Measurements from ENCODE around the gene ZNF135.

Gene ZNF135

GRCh38 chr19:58021541-58022282, 37.4 kb upstream of the ZNF135 start:
- TF ChIP-seq TEAD4 (IDR thresholded peaks at IDR 0.05): no peak
- TF ChIP-seq RAD21 (IDR thresholded peaks at IDR 0.05; ENCODE audit: low read depth): peak; percentile 64

GRCh38 chr19:58022283-58022660, 36.8 kb upstream of the ZNF135 start:
- no peak for TF ChIP-seq YY1 (IDR thresholded peaks at IDR 0.05; ENCODE audit: low read depth)
- TF ChIP-seq REST (IDR thresholded peaks at IDR 0.05; ENCODE audit: low read depth): no peak
- TF ChIP-seq EGR1 (IDR thresholded peaks at IDR 0.05): no peak
- no peak for TF ChIP-seq TEAD4 (IDR thresholded peaks at IDR 0.05)
- TF ChIP-seq USF1 (IDR thresholded peaks at IDR 0.05): no peak
- TF ChIP-seq CREB1 (IDR thresholded peaks at IDR 0.05; ENCODE audit: low read depth): no peak
- no peak for TF ChIP-seq MAX (IDR thresholded peaks at IDR 0.05)
- no peak for TF ChIP-seq RAD21 (IDR thresholded peaks at IDR 0.05; ENCODE audit: low read depth)

- no peak for TF ChIP-seq FOXM1 (IDR thresholded peaks at IDR 0.05; ENCODE audit: borderline replicate concordance, low read depth)
- TF ChIP-seq NFIC (IDR thresholded peaks at IDR 0.05): no peak
- TF ChIP-seq TCF12 (IDR thresholded peaks at IDR 0.05; ENCODE audit: low read depth): no peak
- TF ChIP-seq YY1 (IDR thresholded peaks at IDR 0.05; ENCODE audit: low read depth): no peak
- no peak for TF ChIP-seq TAF1 (IDR thresholded peaks at IDR 0.05; ENCODE audit: low read depth)
- no peak for TF ChIP-seq RAD21 (IDR thresholded peaks at IDR 0.05; ENCODE audit: low read depth)
- TF ChIP-seq USF1 (IDR thresholded peaks at IDR 0.05): no peak
- no peak for TF ChIP-seq EGR1 (IDR thresholded peaks at IDR 0.05)
Observed at GRCh38 chr19:58024661-58025060, 34.4 kb upstream of the ZNF135 start.

GRCh38 chr19:58033741-58034476, 25.2 kb upstream of the ZNF135 start, which contains the start of gene ZSCAN1:
ZSCAN1 (plus strand) TSS chr19:58034025; CDS start chr19:58037837, 3,812 bp downstream.
- TF ChIP-seq REST (IDR thresholded peaks at IDR 0.05; ENCODE audit: low read depth): no peak
- no peak for TF ChIP-seq MAX (IDR thresholded peaks at IDR 0.05)
- no peak for TF ChIP-seq YY1 (IDR thresholded peaks at IDR 0.05; ENCODE audit: low read depth)

GRCh38 chr19:58034477-58034793, 24.6 kb upstream of the ZNF135 start:
- TF ChIP-seq CREB1 (IDR thresholded peaks at IDR 0.05; ENCODE audit: low read depth): no peak
- no peak for TF ChIP-seq TAF1 (IDR thresholded peaks at IDR 0.05; ENCODE audit: low read depth)
- no peak for TF ChIP-seq CEBPB (IDR thresholded peaks at IDR 0.05)
- TF ChIP-seq RAD21 (IDR thresholded peaks at IDR 0.05; ENCODE audit: low read depth): no peak
- no peak for TF ChIP-seq FOXM1 (IDR thresholded peaks at IDR 0.05; ENCODE audit: borderline replicate concordance, low read depth)
- TF ChIP-seq MAX (IDR thresholded peaks at IDR 0.05): no peak

- TF ChIP-seq CEBPB (IDR thresholded peaks at IDR 0.05): no peak
- TF ChIP-seq RAD21 (IDR thresholded peaks at IDR 0.05; ENCODE audit: low read depth): no peak
- TF ChIP-seq EGR1 (IDR thresholded peaks at IDR 0.05): no peak
- TF ChIP-seq TCF12 (IDR thresholded peaks at IDR 0.05; ENCODE audit: low read depth): no peak
- no peak for TF ChIP-seq NFIC (IDR thresholded peaks at IDR 0.05)
- no peak for TF ChIP-seq EP300 (IDR thresholded peaks at IDR 0.05; ENCODE audit: borderline replicate concordance)
- no peak for TF ChIP-seq MAX (IDR thresholded peaks at IDR 0.05)
- no peak for TF ChIP-seq YY1 (IDR thresholded peaks at IDR 0.05; ENCODE audit: low read depth)
- TF ChIP-seq TEAD4 (IDR thresholded peaks at IDR 0.05): no peak
- TF ChIP-seq REST (IDR thresholded peaks at IDR 0.05; ENCODE audit: low read depth): no peak
- TF ChIP-seq CREB1 (IDR thresholded peaks at IDR 0.05; ENCODE audit: low read depth): no peak
- TF ChIP-seq USF1 (IDR thresholded peaks at IDR 0.05): no peak
- no peak for TF ChIP-seq FOXM1 (IDR thresholded peaks at IDR 0.05; ENCODE audit: borderline replicate concordance, low read depth)
- no peak for TF ChIP-seq ZBTB7A (IDR thresholded peaks at IDR 0.05; ENCODE audit: low read depth)
- TF ChIP-seq TAF1 (IDR thresholded peaks at IDR 0.05; ENCODE audit: low read depth): no peak
Observed at GRCh38 chr19:58035863-58036262, 23.2 kb upstream of the ZNF135 start.

Data from Ishikawa (cell line).